ENCODE data around the gene ITPR2. TPM values are rescaled to one million over a fixed set of nuclear protein-coding genes. Genes with fewer than 3 reads are reported as not detected.
A peak's percentile ranks its signal among the peaks of the same experiment; 100 is the strongest.

Gene ITPR2
- total RNA-seq, 1 donor, result 19.2 TPM

GRCh38 chr12:26791301-26791791, 41.6 kb downstream of the ITPR2 start:
- Histone ChIP-seq H2AFZ (ENCODE audit: low read length) (no peak overlapping the region), H3K4me3 (ENCODE audit: insufficient read depth, low read length) (no peak overlapping the region), H3K27me3 (ENCODE audit: insufficient read depth, low read length) (no peaks in the 10 kb centered on the region), H3K9me3 (ENCODE audit: low read depth, low read length) (no peaks in the 10 kb centered on the region), H3K4me2 (ENCODE audit: insufficient read depth, low read length) (no peak overlapping the region), H3K27ac (ENCODE audit: low read depth, low read length) (no peak overlapping the region), H3K4me1 (ENCODE audit: insufficient read depth, low read length) (peaks cover 47% of the 10 kb centered on the region), H3K36me3 (ENCODE audit: insufficient read depth, low read length) (no peaks in the 10 kb centered on the region), H3K79me2 (ENCODE audit: insufficient read depth, low read length) (no peaks in the 10 kb centered on the region), H4K20me1 (ENCODE audit: insufficient read depth, low read length) (no peaks in the 10 kb centered on the region)
- no peak for TF ChIP-seq CTCF (IDR thresholded peaks at IDR 0.05; ENCODE audit: extremely low read depth, low read depth, low read length)
- no peak for DNase-seq (ENCODE audit: insufficient read length, low spot score, missing footprints)

- H3K4me3 ChIP-seq (ENCODE audit: insufficient read depth, low read length), result no peak overlapping the region
- H3K4me2 ChIP-seq (ENCODE audit: insufficient read depth, low read length), result no peak overlapping the region
- H3K9me3 ChIP-seq (ENCODE audit: low read depth, low read length), result no peaks in the 10 kb centered on the region
- H3K27me3 ChIP-seq (ENCODE audit: insufficient read depth, low read length), result no peaks in the 10 kb centered on the region
- TF ChIP-seq CTCF (IDR thresholded peaks at IDR 0.05; ENCODE audit: extremely low read depth, low read depth, low read length), result no peak
- H3K4me1 ChIP-seq (ENCODE audit: insufficient read depth, low read length), result peaks cover 48% of the 10 kb centered on the region
- no peak overlapping the region for H2AFZ ChIP-seq (ENCODE audit: low read length)
- H3K27ac ChIP-seq (ENCODE audit: low read depth, low read length), result no peak overlapping the region
- peak; percentile 58 for DNase-seq (ENCODE audit: insufficient read length, low spot score, missing footprints)
- no peaks in the 10 kb centered on the region for H4K20me1 ChIP-seq (ENCODE audit: insufficient read depth, low read length)
- no peaks in the 10 kb centered on the region for H3K79me2 ChIP-seq (ENCODE audit: insufficient read depth, low read length)
- H3K36me3 ChIP-seq (ENCODE audit: insufficient read depth, low read length), result no peaks in the 10 kb centered on the region
Measured at GRCh38 chr12:26790645-26790994, 42.4 kb downstream of the ITPR2 start.

- Histone ChIP-seq H3K9me3 (ENCODE audit: low read depth, low read length) (no peaks in the 10 kb centered on the region), H3K4me1 (ENCODE audit: insufficient read depth, low read length) (peaks cover 48% of the 10 kb centered on the region), H3K27ac (ENCODE audit: low read depth, low read length) (no peak overlapping the region), H3K4me3 (ENCODE audit: insufficient read depth, low read length) (no peak overlapping the region), H3K36me3 (ENCODE audit: insufficient read depth, low read length) (no peaks in the 10 kb centered on the region), H2AFZ (ENCODE audit: low read length) (no peak overlapping the region), H3K4me2 (ENCODE audit: insufficient read depth, low read length) (no peak overlapping the region), H3K79me2 (ENCODE audit: insufficient read depth, low read length) (no peaks in the 10 kb centered on the region), H3K27me3 (ENCODE audit: insufficient read depth, low read length) (no peaks in the 10 kb centered on the region), H4K20me1 (ENCODE audit: insufficient read depth, low read length) (no peaks in the 10 kb centered on the region)
- DNase-seq (ENCODE audit: insufficient read length, low spot score, missing footprints), result peak; percentile 73
- no peak for TF ChIP-seq CTCF (IDR thresholded peaks at IDR 0.05; ENCODE audit: extremely low read depth, low read depth, low read length)
Measured at GRCh38 chr12:26789731-26790644, 43.0 kb downstream of the ITPR2 start.

- H3K36me3 ChIP-seq (ENCODE audit: insufficient read depth, low read length), result no peaks in the 10 kb centered on the region
- H3K27ac ChIP-seq (ENCODE audit: low read depth, low read length), result peak overlapping the region; percentile 76
- peaks cover 48% of the 10 kb centered on the region for H3K4me1 ChIP-seq (ENCODE audit: insufficient read depth, low read length)
- H2AFZ ChIP-seq (ENCODE audit: low read length), result no peak overlapping the region
- TF ChIP-seq CTCF (IDR thresholded peaks at IDR 0.05; ENCODE audit: extremely low read depth, low read depth, low read length), result no peak
- H3K27me3 ChIP-seq (ENCODE audit: insufficient read depth, low read length), result no peaks in the 10 kb centered on the region
- H3K9me3 ChIP-seq (ENCODE audit: low read depth, low read length), result no peaks in the 10 kb centered on the region
- no peaks in the 10 kb centered on the region for H4K20me1 ChIP-seq (ENCODE audit: insufficient read depth, low read length)
- H3K4me2 ChIP-seq (ENCODE audit: insufficient read depth, low read length), result peak overlapping the region; percentile 17
- no peaks in the 10 kb centered on the region for H3K79me2 ChIP-seq (ENCODE audit: insufficient read depth, low read length)
- H3K4me3 ChIP-seq (ENCODE audit: insufficient read depth, low read length), result no peak overlapping the region
- DNase-seq (ENCODE audit: insufficient read length, low spot score, missing footprints), result peak; percentile 93
Measured at GRCh38 chr12:26786865-26787514, 46.0 kb downstream of the ITPR2 start.
